Measurements from ENCODE around the gene IPO13. TPM values are rescaled to one million over a fixed set of nuclear protein-coding genes. Genes with fewer than 3 reads are reported as not detected.

Gene IPO13
- total and polyA plus RNA-seq, 7 donors, result 26.8 to 140 (median 93.0) TPM

- 38 to 60% (median 45%) methylated on average over 8 of the region's 8 CpGs for WGBS, 3 donors
- DNase-seq (no peak), ATAC-seq (no peak)
- Histone ChIP-seq H3K27ac (peak overlapping the region; percentile 99), H3K27me3 (ENCODE audit: insufficient read depth in 3 of 3, low read length in 2 of 3) (no peaks in the 10 kb centered on the region), H3K36me3 (ENCODE audit: insufficient read depth in 1 of 2, low read depth in 1 of 2) (peaks cover 0 to 52% of the 10 kb centered on the region in 2 donors), H3K9me3 (no peaks in the 10 kb centered on the region), H3K4me1 (peaks cover 72% of the 10 kb centered on the region), H3K4me3 (peak overlapping the region; percentile 27)
- intact Hi-C loops (cut with DNase I), result no loop called here
- no peak for TF ChIP-seq CTCF (IDR thresholded peaks at IDR 0.05)
Observed at GRCh38 chr1:43952731-43953346, 6.1 kb downstream of the IPO13 start.

DNA sequence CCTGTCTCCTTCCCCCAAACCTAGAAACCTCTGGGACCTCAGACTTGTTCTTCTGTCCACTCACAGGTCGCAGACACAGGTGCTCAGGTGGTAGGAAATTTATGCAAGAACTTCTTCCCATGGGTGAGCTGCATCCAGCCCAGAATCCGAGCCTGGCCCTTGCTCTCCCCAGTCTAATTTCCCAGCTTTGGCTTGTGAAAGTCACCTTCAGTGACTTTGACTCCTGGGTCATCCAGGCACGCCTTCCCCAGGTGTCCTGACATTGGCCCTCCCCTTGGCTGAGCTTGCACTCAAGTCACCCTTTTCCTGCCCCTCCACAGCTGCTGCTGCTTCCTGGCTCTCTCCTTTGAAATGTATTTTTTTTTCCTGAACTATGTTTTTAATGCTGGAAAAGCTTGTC, 6.6 kb downstream of the IPO13 start:
- peaks cover 0 to 57% of the 10 kb centered on the region in 2 donors for H3K36me3 ChIP-seq (ENCODE audit: insufficient read depth in 1 of 2, low read depth in 1 of 2)
- H3K27ac ChIP-seq, result no peak overlapping the region
- peaks cover 67% of the 10 kb centered on the region for H3K4me1 ChIP-seq
- H3K4me3 ChIP-seq, result peak overlapping the region; percentile 27
- intact Hi-C loops (cut with DNase I), result no loop called here
- ATAC-seq (no peak), DNase-seq (no peak)
- no peaks in the 10 kb centered on the region for H3K9me3 ChIP-seq
- no peak for TF ChIP-seq CTCF (IDR thresholded peaks at IDR 0.05)
- H3K27me3 ChIP-seq (ENCODE audit: insufficient read depth in 3 of 3, low read length in 2 of 3), result no peaks in the 10 kb centered on the region
- WGBS, 3 donors, result 61 to 73% (median 64%) methylated on average over 3 of the region's 3 CpGs

- DNase-seq (no peak), ATAC-seq (no peak)
- H3K9me3 ChIP-seq, result no peaks in the 10 kb centered on the region
- 72 to 81% (median 73%) methylated on average over 5 of the region's 5 CpGs for WGBS, 3 donors
- H3K4me3 ChIP-seq, result no peak overlapping the region
- no peak for TF ChIP-seq CTCF (IDR thresholded peaks at IDR 0.05)
- no peaks in the 10 kb centered on the region for H3K27me3 ChIP-seq (ENCODE audit: insufficient read depth in 3 of 3, low read length in 2 of 3)
- H3K27ac ChIP-seq, result peak overlapping the region; percentile 44
- peaks cover 0 to 64% of the 10 kb centered on the region in 2 donors for H3K36me3 ChIP-seq (ENCODE audit: insufficient read depth in 1 of 2, low read depth in 1 of 2)
- H3K4me1 ChIP-seq, result peaks cover 60% of the 10 kb centered on the region
- intact Hi-C loops (cut with DNase I), result no loop called here
Observed at GRCh38 chr1:43954036-43954435, 7.3 kb downstream of the IPO13 start.

DNA sequence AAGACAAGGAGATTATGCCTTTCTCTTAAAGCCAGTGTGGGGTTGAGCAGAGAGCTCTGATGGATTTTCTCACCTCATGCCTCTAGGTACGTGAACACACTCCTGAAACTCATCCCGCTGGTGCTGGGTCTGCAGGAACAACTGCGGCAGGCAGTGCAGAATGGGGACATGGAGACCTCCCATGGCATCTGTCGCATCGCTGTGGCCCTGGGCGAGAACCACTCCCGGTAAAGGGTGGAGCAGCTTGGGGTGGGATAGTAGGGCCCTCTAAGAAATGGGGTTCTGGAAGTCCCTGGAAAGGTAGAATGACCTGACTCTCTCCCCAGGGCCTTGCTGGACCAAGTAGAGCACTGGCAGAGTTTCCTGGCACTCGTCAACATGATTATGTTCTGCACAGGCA, 9.5 kb downstream of the IPO13 start:
- intact Hi-C loops (cut with DNase I), result no loop called here
- no peak overlapping the region for H3K4me3 ChIP-seq
- peaks cover 0 to 67% of the 10 kb centered on the region in 2 donors for H3K36me3 ChIP-seq (ENCODE audit: insufficient read depth in 1 of 2, low read depth in 1 of 2)
- H3K4me1 ChIP-seq, result peaks cover 38% of the 10 kb centered on the region
- ATAC-seq, result no peak
- no peaks in the 10 kb centered on the region for H3K27me3 ChIP-seq (ENCODE audit: insufficient read depth in 3 of 3, low read length in 2 of 3)
- no peaks in the 10 kb centered on the region for H3K9me3 ChIP-seq
- no peak for TF ChIP-seq CTCF (IDR thresholded peaks at IDR 0.05)
- H3K27ac ChIP-seq, result no peak overlapping the region
- no peak for DNase-seq
- WGBS, 3 donors, result 91 to 95% (median 92%) methylated on average over 8 of the region's 8 CpGs

All from psoas muscle (tissue), 8 donors.